ENCODE measurements around the gene SLC26A11. TPM values are rescaled to one million over a fixed set of nuclear protein-coding genes. Genes with fewer than 3 reads are reported as not detected.
A peak's percentile ranks its signal among the peaks of the same experiment; 100 is the strongest.

SLC26A11 gene
- total RNA-seq, 1 donor = 12.2 TPM

GRCh38 chr17:80279895-80280294, 59.7 kb downstream of the SLC26A11 start:
- TF ChIP-seq, protein P1, sequence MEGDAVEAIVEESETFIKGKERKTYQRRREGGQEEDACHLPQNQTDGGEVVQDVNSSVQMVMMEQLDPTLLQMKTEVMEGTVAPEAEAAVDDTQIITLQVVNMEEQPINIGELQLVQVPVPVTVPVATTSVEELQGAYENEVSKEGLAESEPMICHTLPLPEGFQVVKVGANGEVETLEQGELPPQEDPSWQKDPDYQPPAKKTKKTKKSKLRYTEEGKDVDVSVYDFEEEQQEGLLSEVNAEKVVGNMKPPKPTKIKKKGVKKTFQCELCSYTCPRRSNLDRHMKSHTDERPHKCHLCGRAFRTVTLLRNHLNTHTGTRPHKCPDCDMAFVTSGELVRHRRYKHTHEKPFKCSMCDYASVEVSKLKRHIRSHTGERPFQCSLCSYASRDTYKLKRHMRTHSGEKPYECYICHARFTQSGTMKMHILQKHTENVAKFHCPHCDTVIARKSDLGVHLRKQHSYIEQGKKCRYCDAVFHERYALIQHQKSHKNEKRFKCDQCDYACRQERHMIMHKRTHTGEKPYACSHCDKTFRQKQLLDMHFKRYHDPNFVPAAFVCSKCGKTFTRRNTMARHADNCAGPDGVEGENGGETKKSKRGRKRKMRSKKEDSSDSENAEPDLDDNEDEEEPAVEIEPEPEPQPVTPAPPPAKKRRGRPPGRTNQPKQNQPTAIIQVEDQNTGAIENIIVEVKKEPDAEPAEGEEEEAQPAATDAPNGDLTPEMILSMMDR (IDR thresholded peaks at IDR 0.05; ENCODE audit: insufficient read depth, low read length) = peak; percentile 46
- no peak overlapping the region for H3K4me3 ChIP-seq (ENCODE audit: low read depth, low read length)
- DNase-seq (ENCODE audit: low read depth) = peak; percentile 93

DNA sequence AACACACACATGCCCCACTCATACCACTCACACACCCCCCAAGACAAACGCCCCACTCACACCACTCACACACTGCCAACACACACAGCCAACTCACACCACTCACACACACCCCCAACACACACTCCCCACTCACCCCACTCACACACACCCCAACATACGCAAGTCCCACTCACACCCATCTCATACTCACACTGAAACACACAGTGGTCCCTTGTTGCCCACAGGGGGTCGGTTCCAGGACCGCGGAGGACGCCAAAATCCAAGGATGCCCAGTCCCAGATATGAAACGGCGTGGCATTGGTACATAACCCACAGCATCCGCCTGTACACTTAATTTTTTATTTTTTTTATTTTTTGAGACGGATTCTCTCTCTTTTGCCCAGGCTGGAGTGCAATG, 61.3 kb downstream of the SLC26A11 start:
- H3K4me3 ChIP-seq (ENCODE audit: low read depth, low read length) = no peak overlapping the region
- no peak for DNase-seq (ENCODE audit: low read depth)
- TF ChIP-seq, protein P1 (IDR thresholded peaks at IDR 0.05; ENCODE audit: insufficient read depth, low read length) = no peak

DNA sequence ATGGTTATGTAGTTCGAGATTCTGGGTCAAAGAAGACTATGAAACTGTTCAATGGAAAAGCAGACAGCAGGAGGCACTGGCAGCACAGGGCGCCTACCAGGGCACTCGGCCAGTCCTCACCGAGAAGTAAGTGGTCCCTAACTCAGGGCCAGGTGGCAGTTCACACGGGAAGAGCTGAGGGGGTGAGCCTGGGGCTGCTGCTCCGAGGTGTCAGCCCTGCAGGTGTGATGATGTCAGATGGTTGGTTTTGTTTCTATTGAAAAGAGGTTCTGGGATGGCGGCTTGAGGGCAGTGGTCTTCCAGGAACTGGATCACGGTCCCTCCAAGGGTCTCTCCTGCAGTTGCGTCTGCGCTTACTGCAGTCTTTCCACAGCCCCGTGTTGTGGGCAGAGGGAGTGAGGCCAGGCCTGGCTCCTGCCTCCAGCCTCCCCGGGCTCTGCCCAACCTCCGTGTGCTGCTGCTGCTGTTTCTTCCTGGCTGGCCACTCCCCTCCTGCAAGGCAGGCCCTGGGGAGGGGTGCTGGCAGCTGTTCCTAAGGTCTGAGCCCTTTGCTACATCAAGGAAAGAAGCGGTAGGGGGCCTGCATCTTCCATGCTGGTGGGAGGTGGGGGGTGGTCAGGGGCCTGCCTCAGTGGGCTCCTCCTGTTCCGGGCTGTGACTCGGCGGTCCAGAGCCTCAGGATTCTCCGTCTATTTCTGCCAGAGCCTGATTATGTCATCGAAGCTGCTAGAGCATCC, 63.1 kb downstream of the SLC26A11 start:
- TF ChIP-seq, protein P1 (IDR thresholded peaks at IDR 0.05; ENCODE audit: insufficient read depth, low read length) = no peak
- H3K4me3 ChIP-seq (ENCODE audit: low read depth, low read length) = no peak overlapping the region
- DNase-seq (ENCODE audit: low read depth) = no peak

DNA sequence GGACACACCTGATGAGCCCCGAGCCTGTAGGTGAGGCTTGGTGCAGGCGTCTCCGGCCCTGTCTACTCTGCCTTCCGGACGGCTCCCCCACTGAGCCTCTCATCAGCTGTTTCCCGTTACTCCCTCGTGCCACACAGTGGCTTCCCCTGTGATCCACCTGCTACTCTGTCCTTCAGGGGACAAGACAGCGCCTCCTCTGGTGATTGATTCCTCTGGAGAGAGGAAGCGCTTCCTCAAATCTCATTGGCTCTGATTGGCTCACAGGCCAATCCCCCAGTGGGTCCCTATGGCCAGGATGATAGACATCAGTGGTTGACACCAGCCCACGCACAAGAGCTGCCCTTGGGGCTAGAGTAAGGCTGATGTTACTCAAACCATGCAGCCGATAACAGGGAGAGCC, 64.4 kb downstream of the SLC26A11 start:
- DNase-seq (ENCODE audit: low read depth) = no peak

GRCh38 chr17:80285237-80285920, 65.2 kb downstream of the SLC26A11 start:
- H3K4me3 ChIP-seq (ENCODE audit: low read depth, low read length) = no peak overlapping the region
- DNase-seq (ENCODE audit: low read depth) = no peak
- TF ChIP-seq, protein P1 (IDR thresholded peaks at IDR 0.05; ENCODE audit: insufficient read depth, low read length) = no peak

More for the DNA sequence above, 64.4 kb downstream of the SLC26A11 start:
- H3K4me3 ChIP-seq (ENCODE audit: low read depth, low read length) = no peak overlapping the region
- TF ChIP-seq, protein P1 (IDR thresholded peaks at IDR 0.05; ENCODE audit: insufficient read depth, low read length) = no peak

GRCh38 chr17:80286638-80286960, 66.4 kb downstream of the SLC26A11 start:
- TF ChIP-seq, protein P1 (IDR thresholded peaks at IDR 0.05; ENCODE audit: insufficient read depth, low read length) = no peak
- no peak overlapping the region for H3K4me3 ChIP-seq (ENCODE audit: low read depth, low read length)
- no peak for DNase-seq (ENCODE audit: low read depth)
